Panc1 (cell line): ENCODE data around the gene SVOP.

Source experiments
- POLR2AphosphoS5 ChIP-seq: IDR thresholded peaks from 2 replicates; pipeline ENCODE4 v1.6.1; 2012; ENCODE audit warnings: mild to moderate bottlenecking, low read depth, low read length, moderate library complexity
- TF ChIP-seq, protein P1 (sequence below): fragments of 450-650 bp; IDR thresholded peaks from 2 replicates; pipeline ENCODE4 v1.5.1; 2017; ENCODE audit warnings: mild to moderate bottlenecking

DNA sequence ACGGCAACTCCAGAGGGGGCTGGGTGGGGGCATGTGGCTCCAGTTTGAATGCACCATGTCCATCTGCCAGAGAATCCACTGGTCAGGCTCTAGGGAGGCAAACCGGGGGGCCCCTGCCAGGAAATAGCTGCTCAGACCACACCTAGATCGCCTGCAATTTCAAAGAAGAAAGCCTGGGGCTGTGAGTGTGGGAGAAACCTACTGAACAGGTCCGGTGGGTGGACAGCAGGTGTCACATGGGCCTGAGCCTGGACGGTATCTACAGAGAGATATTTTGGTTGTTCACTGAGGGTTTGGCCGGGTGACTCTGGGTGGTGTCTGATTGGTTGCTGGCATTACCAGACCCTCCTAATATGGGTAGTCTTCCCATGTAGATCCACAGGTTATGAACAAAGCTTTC, 109.0 kb downstream of the SVOP start:
- no peak for TF ChIP-seq POLR2AphosphoS5
- TF ChIP-seq, protein P1, sequence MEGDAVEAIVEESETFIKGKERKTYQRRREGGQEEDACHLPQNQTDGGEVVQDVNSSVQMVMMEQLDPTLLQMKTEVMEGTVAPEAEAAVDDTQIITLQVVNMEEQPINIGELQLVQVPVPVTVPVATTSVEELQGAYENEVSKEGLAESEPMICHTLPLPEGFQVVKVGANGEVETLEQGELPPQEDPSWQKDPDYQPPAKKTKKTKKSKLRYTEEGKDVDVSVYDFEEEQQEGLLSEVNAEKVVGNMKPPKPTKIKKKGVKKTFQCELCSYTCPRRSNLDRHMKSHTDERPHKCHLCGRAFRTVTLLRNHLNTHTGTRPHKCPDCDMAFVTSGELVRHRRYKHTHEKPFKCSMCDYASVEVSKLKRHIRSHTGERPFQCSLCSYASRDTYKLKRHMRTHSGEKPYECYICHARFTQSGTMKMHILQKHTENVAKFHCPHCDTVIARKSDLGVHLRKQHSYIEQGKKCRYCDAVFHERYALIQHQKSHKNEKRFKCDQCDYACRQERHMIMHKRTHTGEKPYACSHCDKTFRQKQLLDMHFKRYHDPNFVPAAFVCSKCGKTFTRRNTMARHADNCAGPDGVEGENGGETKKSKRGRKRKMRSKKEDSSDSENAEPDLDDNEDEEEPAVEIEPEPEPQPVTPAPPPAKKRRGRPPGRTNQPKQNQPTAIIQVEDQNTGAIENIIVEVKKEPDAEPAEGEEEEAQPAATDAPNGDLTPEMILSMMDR: no peak
